EH (cell line): ENCODE results near the gene PPP3CA.
"Not testable (repeated sequence)": the region's sequence is repeated elsewhere in the genome, so short reads cannot be mapped to it uniquely, and the experiment has no call there.

Source experiments
- DNase-seq: peaks from one replicate; pipeline ENCODE4 v3.0.0-alpha.2; 2015; ENCODE audit warnings: low read depth

PPP3CA gene

GRCh38 chr4:101098666-101099400 is 248.5 kb downstream of the PPP3CA start:
- no peak for DNase-seq

GRCh38 chr4:101092609-101093008 is 254.7 kb downstream of the PPP3CA start:
- DNase-seq: not testable (repeated sequence)

- peak; percentile 21 for DNase-seq
Measured at GRCh38 chr4:101089168-101089567, 258.2 kb downstream of the PPP3CA start.

GRCh38 chr4:101086801-101087586 is 260.3 kb downstream of the PPP3CA start:
- no peak for DNase-seq

GRCh38 chr4:101083131-101083530 is 264.2 kb downstream of the PPP3CA start:
- no peak for DNase-seq

- DNase-seq: no peak
Measured at GRCh38 chr4:101081695-101082369, 265.5 kb downstream of the PPP3CA start.

- DNase-seq: no peak
Measured at GRCh38 chr4:101081166-101081565, 266.2 kb downstream of the PPP3CA start.

- DNase-seq: no peak
Measured at GRCh38 chr4:101078950-101079349, 268.4 kb downstream of the PPP3CA start.

GRCh38 chr4:101076032-101076431 is 271.3 kb downstream of the PPP3CA start:
- DNase-seq: no peak

- DNase-seq: no peak
Measured at GRCh38 chr4:101075536-101075935, 271.8 kb downstream of the PPP3CA start.

GRCh38 chr4:101074326-101074725 is 273.0 kb downstream of the PPP3CA start:
- peak; percentile 6 for DNase-seq

- peak; percentile 28 for DNase-seq
Measured at GRCh38 chr4:101071241-101071640, 276.1 kb downstream of the PPP3CA start.

- no peak for DNase-seq
Measured at GRCh38 chr4:101068115-101068514, 279.2 kb downstream of the PPP3CA start.

- DNase-seq: no peak
Measured at GRCh38 chr4:101067383-101067782, 279.9 kb downstream of the PPP3CA start.

- DNase-seq: no peak
Measured at GRCh38 chr4:101066626-101067170, 280.6 kb downstream of the PPP3CA start.

- no peak for DNase-seq
Measured at GRCh38 chr4:101065935-101066485, 281.3 kb downstream of the PPP3CA start.

GRCh38 chr4:101065346-101065745 is 282.0 kb downstream of the PPP3CA start:
- DNase-seq: no peak

- DNase-seq: no peak
Measured at GRCh38 chr4:101064541-101065180, 282.7 kb downstream of the PPP3CA start.

GRCh38 chr4:101055392-101055791 is 291.9 kb downstream of the PPP3CA start:
- no peak for DNase-seq

- DNase-seq: no peak
Measured at GRCh38 chr4:101050837-101051205, 296.5 kb downstream of the PPP3CA start.

GRCh38 chr4:101050088-101050836 is 297.1 kb downstream of the PPP3CA start:
- DNase-seq: no peak
